Activated CD8-positive, alpha-beta T cell treated with anti-CD3 and anti-CD28 coated beads, Interleukin-2, amount 10 ng/mL, durations not matched to agents 7 days and 5 days (primary cell): ENCODE results near the gene ADAMTSL3. TPM values are rescaled to one million over a fixed set of nuclear protein-coding genes. Genes with fewer than 3 reads are reported as not detected.

ENCODE experiments used
- ATAC-seq: fragments of 150-1000 bp; cut with Tn5 transposase; one replicate; pipeline ENCODE4 v1.10.0; 2021; ENCODE audit warnings: moderate library complexity
- CTCF ChIA-PET: fragments of 350-600 bp; sonication (Branson Sonifier 250); formaldehyde crosslinking; loops from one replicate; lab custom pipeline; 2021; ENCODE audit warnings: antibody characterized with exemption; lab: Charles Lee
- POLR2A ChIA-PET: fragments of 350-600 bp; sonication (Branson Sonifier 250); formaldehyde crosslinking; loops from one replicate; lab custom pipeline; 2021; ENCODE audit warnings: antibody characterized with exemption; lab: Charles Lee
- DNase-seq: peaks from one replicate; pipeline ENCODE4 v3.0.0-alpha.2; 2020
- H3K27ac Mint-ChIP-seq: one replicate; pipeline ENCODE4 v1.8.0; 2021; ENCODE audit warnings: mild to moderate bottlenecking, mixed read lengths
- H3K27me3 Mint-ChIP-seq: one replicate; pipeline ENCODE4 v1.8.0; 2021; ENCODE audit warnings: low read depth, mixed read lengths
- H3K36me3 Mint-ChIP-seq: one replicate; pipeline ENCODE4 v1.8.0; 2021; ENCODE audit warnings: low read depth, mixed read lengths
- H3K4me1 Mint-ChIP-seq: one replicate; pipeline ENCODE4 v1.8.0; 2021; ENCODE audit warnings: low read depth, mixed read lengths
- H3K4me3 Mint-ChIP-seq: one replicate; pipeline ENCODE4 v1.8.0; 2021; ENCODE audit warnings: mild to moderate bottlenecking, mixed read lengths
- H3K9me3 Mint-ChIP-seq: one replicate; pipeline ENCODE4 v1.8.0; 2022; ENCODE audit warnings: mixed read lengths; ENCODE audit not compliant: insufficient read depth
- total RNA-seq, 2 experiments: library from RNA; stranded (reverse); gene quantifications; one replicate each; pipeline ENCODE4 v1.2.3, GENCODE V29; 2021

Gene ADAMTSL3
- total RNA-seq, 2 experiments from 2014 or later, result not detected

DNA sequence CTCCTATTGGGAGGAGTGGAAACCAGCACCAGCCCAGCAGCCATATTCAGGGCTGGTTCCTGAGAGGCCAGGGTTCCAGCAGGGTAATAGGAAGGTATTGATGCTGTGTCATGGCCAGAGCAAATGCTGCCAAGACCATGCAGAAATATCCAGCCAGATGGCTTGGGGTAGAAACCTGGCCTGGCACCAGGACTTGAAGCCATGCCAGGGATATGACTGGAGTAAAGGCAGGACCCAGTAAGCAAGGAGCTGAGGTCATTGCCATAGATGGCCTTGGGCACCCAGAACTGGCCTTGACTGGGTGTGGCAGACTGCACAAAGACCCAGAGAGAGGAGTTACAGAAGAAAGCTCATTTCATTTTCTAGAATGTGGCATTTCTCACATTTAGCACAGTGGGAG lies 324.1 kb downstream of the ADAMTSL3 start:
- DNase-seq, result no peak
- Mint-ChIP-seq H3K27ac (no peak overlapping the region), H3K36me3 (no peaks in the 10 kb centered on the region), H3K27me3 (no peaks in the 10 kb centered on the region), H3K4me3 (no peak overlapping the region), H3K4me1 (no peaks in the 10 kb centered on the region), H3K9me3 (no peaks in the 10 kb centered on the region)
- POLR2A ChIA-PET, result no interaction called here
- CTCF ChIA-PET, result no interaction called here
- no peak for ATAC-seq

DNA sequence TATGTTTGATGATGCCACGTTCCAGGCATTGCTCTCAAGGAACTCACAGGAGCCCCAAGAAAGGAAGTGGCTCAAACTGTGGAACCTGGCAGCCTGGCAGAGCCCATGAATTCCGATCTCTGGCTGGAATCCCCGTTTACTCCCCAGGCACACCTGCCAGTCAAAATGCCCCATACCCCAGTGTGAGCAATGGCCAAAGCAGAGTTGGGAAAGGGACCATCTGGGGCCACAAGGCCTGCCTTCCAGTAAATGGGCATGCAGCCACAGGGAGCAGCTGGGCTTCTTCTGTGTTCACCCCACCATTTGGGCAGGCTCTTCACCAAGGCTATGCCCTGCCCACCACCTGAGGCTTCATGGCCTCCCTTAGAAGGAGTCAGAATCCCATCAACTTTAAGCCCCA lies 324.7 kb downstream of the ADAMTSL3 start:
- H3K36me3 Mint-ChIP-seq, result no peaks in the 10 kb centered on the region
- ChIA-PET CTCF (no interaction called here), POLR2A (no interaction called here)
- no peaks in the 10 kb centered on the region for H3K27me3 Mint-ChIP-seq
- no peak overlapping the region for H3K27ac Mint-ChIP-seq
- H3K4me1 Mint-ChIP-seq, result no peaks in the 10 kb centered on the region
- DNase-seq (no peak), ATAC-seq (no peak)
- H3K9me3 Mint-ChIP-seq, result no peaks in the 10 kb centered on the region
- no peak overlapping the region for H3K4me3 Mint-ChIP-seq

DNA sequence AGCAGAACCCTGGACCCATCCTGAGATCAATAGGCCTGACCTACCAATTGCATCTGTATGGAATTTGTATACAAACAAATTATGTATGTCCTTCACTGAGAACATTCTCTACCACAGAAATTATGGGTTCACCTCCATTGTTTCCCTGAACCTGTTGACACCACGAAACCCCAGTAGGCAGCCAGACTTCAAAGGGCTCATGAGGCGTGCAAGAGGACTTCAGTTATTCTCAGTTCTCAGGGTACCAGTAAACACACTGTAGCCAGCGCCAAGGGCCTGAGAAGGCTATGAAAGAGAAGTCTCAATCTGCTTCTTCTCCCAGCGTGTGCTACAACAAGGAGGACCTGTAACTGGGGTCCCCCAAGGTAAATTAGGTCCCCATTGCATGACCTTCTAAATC lies 326.7 kb downstream of the ADAMTSL3 start:
- ChIA-PET POLR2A (no interaction called here), CTCF (no interaction called here)
- DNase-seq (no peak), ATAC-seq (no peak)
- H3K4me1 Mint-ChIP-seq, result no peaks in the 10 kb centered on the region
- H3K36me3 Mint-ChIP-seq, result no peaks in the 10 kb centered on the region
- no peaks in the 10 kb centered on the region for H3K27me3 Mint-ChIP-seq
- H3K9me3 Mint-ChIP-seq, result no peaks in the 10 kb centered on the region
- no peak overlapping the region for H3K4me3 Mint-ChIP-seq
- no peak overlapping the region for H3K27ac Mint-ChIP-seq

DNA sequence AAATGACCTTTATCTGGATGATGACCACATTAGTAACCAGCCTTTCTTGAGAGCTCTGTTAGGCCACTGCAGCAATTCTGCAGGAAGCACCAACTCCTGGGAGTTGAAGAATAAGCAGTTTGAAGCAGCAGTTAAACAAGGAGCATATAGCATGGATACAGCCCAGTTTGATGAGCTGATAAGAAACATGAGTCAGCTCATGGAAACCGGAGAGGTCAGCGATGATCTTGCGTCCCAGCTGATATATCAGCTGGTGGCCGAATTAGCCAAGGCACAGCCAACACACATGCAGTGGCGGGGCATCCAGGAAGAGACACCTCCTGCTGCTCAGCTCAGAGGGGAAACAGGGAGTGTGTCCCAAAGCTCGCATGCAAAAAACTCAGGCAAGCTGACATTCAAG lies 328.8 kb downstream of the ADAMTSL3 start:
- H3K36me3 Mint-ChIP-seq, result no peaks in the 10 kb centered on the region
- no peak overlapping the region for H3K4me3 Mint-ChIP-seq
- no peak overlapping the region for H3K27ac Mint-ChIP-seq
- no peaks in the 10 kb centered on the region for H3K9me3 Mint-ChIP-seq
- DNase-seq (no peak), ATAC-seq (no peak)
- H3K4me1 Mint-ChIP-seq, result no peaks in the 10 kb centered on the region
- no peaks in the 10 kb centered on the region for H3K27me3 Mint-ChIP-seq
- POLR2A ChIA-PET, result no interaction called here
- CTCF ChIA-PET, result no interaction called here

DNA sequence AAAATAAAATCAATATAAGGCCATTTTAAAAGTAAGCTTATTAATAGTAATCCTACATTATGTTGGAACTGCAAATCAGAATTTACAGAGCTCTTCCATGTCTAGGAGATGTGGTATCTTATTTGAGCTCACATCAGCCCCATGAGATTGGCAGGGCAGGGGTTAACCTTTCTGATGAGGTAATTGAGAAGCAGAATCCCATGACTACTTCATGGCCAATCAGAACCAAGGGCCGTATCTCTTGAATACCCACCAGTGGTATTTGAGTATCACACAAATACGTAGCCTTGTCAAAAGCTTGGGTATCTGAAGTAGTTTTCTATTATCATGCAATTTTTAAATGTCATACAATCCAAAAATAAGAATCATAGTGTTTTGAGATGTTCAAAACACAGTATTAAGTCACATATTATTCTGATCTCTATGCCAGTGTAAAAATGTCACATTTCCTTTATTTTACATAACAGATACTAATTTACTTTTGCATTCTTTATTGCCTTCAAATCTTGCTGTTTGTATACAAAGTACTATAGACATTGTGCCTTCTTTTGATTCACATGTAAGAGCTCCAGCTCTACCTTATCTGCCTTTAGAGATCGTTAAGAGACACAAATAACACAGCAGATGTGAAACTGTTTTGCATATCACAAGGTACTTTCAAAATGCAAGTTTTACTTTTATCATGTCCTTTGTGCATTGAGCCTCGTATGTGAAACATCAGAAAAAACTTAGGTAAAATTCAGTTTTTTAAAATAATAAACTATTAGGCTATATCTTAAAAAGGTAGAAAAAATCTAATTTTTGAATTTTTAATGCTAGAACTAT lies 329.9 kb downstream of the ADAMTSL3 start:
- Mint-ChIP-seq H3K27ac (no peak overlapping the region), H3K9me3 (no peaks in the 10 kb centered on the region), H3K4me1 (no peaks in the 10 kb centered on the region), H3K36me3 (no peaks in the 10 kb centered on the region), H3K4me3 (no peak overlapping the region), H3K27me3 (no peaks in the 10 kb centered on the region)
- ChIA-PET CTCF (no interaction called here), POLR2A (no interaction called here)
- no peak for DNase-seq
- ATAC-seq, result no peak

DNA sequence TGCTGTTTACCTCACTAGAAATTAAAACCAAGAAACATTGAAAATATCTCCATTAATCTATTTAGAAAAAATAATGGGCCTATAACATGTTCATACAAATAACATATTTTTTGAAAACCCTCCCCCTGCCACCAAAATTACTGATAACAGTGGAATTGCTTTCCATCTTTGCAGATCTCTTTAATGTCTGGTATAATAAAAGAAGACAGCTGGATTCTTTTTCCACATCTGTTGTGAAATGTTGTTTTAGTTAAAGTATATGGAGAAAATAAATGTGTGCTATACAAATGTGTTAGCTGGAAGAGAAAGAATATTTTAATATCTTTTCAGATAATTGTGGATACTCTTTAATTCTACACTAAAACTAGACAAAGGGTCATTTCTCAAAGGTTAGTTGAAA lies 330.7 kb downstream of the ADAMTSL3 start:
- DNase-seq, result no peak
- Mint-ChIP-seq H3K27ac (no peak overlapping the region), H3K27me3 (no peaks in the 10 kb centered on the region), H3K9me3 (no peaks in the 10 kb centered on the region), H3K4me1 (no peaks in the 10 kb centered on the region), H3K36me3 (no peaks in the 10 kb centered on the region), H3K4me3 (no peak overlapping the region)
- POLR2A ChIA-PET, result no interaction called here
- ATAC-seq, result no peak
- CTCF ChIA-PET, result no interaction called here

DNA sequence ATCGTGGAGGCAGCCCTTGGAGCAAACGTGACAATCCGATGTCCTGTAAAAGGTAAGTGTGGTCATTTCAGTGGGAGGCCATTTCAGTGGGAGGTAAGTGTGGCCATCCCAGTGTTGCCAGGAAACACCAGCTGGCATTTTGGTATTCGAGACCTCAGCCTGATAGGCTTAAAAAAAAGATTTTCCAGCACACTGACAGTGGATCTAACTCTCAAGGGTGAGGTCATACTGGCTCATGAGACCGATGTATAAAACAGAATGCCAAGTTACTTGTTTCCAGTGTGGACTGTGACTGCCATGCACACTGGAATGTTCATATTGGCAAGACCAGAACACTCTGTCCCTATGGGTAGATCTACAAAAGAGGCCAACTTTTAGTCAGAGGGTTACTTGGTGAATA lies 337.2 kb downstream of the ADAMTSL3 start:
- POLR2A ChIA-PET, result interaction anchor here (0.7 kb wide), 1 partner anchor 465 kb away, joined by 3 read pairs; no protein-coding TSS in a partner anchor
- no peak overlapping the region for H3K4me3 Mint-ChIP-seq
- H3K27ac Mint-ChIP-seq, result no peak overlapping the region
- DNase-seq (no peak), ATAC-seq (no peak)
- no peaks in the 10 kb centered on the region for H3K9me3 Mint-ChIP-seq
- H3K36me3 Mint-ChIP-seq, result no peaks in the 10 kb centered on the region
- CTCF ChIA-PET, result no interaction called here
- no peaks in the 10 kb centered on the region for H3K27me3 Mint-ChIP-seq
- no peaks in the 10 kb centered on the region for H3K4me1 Mint-ChIP-seq

DNA sequence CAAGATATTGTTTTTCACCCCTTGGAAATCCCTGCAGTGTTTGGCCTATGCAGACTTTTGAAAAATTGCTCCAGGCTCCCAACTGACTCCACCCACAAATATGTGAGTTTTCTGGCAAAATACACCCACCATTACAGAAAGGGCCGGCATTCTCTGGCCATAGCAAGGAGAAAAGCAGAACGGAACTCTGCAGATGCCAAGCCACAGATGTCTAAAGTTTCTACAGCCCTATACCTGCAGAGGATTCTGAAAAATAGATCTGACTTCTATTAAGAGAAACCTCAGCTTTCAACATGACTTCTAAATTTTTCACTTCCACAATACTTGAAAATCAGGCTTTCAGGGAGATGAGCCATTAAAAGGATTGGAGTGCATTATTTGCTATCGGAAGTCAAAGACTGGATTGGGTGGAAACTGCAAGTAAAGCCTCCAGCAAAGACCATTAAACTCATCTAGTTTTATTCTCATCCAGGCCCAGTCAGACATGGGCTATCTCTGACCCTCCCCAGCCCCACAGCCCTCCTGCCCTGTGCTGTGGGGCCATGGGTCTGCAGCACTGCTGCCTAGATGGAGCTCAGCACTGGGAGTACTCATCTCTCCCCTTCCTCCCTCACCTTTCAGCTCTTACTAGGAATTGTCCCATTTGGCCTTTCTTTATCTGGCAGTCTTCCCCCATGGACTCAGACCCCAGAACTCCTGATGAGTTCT lies 338.6 kb downstream of the ADAMTSL3 start:
- no peak for ATAC-seq
- CTCF ChIA-PET, result no interaction called here

DNA sequence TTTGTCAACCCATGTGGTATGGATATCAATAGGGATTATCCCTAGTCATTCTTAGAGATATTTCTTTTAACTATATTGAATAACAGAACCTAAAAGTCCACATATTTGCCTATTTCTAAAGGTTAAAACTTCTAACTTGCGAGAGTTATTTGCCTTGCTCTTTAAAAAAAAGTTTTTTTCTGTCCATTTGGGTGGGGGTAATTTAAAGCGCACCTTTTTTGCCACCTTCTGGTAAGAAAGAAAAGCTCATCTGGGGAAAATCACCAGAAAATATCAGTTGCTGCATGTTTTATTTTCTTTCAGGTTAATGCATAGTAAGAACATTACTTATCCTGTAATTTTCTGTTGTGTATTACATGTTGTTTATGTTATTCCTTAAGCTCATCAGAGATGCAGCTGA lies 339.7 kb downstream of the ADAMTSL3 start:
- CTCF ChIA-PET, result no interaction called here
- POLR2A ChIA-PET, result no interaction called here

More for the DNA sequence above, 338.6 kb downstream of the ADAMTSL3 start:
- POLR2A ChIA-PET, result no interaction called here
- Mint-ChIP-seq H3K27ac (no peak overlapping the region), H3K9me3 (no peaks in the 10 kb centered on the region), H3K4me1 (no peaks in the 10 kb centered on the region), H3K27me3 (no peaks in the 10 kb centered on the region), H3K36me3 (no peaks in the 10 kb centered on the region), H3K4me3 (no peak overlapping the region)
- no peak for DNase-seq

DNA sequence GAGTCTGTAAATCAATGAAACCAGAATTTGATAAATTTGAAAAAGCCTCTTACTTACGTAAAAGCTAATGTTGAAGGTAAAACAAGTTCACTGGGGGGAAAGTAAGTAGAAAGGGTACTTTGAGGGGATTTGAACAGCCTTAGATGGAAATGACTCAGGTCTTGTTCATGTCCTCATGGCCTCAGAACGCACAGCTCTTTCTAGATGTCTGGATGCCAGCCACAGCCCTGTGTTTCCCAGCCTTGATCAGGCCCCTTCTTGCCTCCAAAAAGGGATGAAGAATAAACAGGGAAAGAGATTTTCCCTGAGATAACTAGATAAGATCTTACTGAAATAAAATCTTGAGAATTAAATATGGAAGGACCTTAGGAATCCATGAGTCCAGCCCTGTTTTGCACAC lies 344.6 kb downstream of the ADAMTSL3 start:
- ATAC-seq, result no peak

More for the DNA sequence above, 339.7 kb downstream of the ADAMTSL3 start:
- no peak overlapping the region for H3K4me3 Mint-ChIP-seq
- H3K36me3 Mint-ChIP-seq, result no peaks in the 10 kb centered on the region
- no peaks in the 10 kb centered on the region for H3K27me3 Mint-ChIP-seq
- H3K9me3 Mint-ChIP-seq, result no peaks in the 10 kb centered on the region
- ATAC-seq (no peak), DNase-seq (no peak)
- no peak overlapping the region for H3K27ac Mint-ChIP-seq
- no peaks in the 10 kb centered on the region for H3K4me1 Mint-ChIP-seq

DNA sequence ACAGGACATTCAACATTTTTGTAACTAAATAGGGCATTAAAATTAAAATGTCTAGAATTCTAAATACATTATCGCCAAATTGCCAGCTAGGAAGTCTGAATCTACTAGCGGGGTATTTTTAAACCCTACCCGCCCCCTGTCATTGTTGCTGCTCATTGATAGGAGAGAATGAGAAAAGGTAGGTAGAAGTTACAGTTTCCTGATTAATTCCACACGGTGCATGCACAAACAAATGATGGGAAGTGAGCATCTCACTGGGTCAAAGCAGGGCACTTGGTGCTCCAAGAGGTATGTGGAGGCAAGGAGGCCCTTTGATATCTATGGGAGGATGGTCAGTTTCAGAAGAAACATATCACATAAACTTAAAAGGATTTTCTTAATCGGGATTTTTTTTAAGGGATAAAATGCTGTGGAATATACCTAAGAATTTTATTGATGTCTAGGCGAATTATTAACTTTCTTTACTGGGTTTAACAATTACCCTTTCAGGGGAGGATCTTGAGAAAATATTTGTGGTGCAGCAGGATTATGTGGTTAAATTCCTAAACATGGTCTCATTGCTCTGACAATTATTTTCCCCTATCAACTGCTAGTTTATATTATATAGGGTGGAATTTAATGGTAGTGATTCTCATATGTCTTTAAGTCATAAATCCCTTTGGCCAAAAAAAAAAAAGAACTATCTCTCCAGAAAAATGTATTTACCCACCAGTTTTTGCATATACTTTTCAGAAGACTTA lies 345.6 kb downstream of the ADAMTSL3 start:
- H3K27ac Mint-ChIP-seq, result no peak overlapping the region
- CTCF ChIA-PET, result no interaction called here
- H3K4me3 Mint-ChIP-seq, result no peak overlapping the region

More for the DNA sequence above, 344.6 kb downstream of the ADAMTSL3 start:
- no peaks in the 10 kb centered on the region for H3K27me3 Mint-ChIP-seq
- H3K36me3 Mint-ChIP-seq, result no peaks in the 10 kb centered on the region
- no peak overlapping the region for H3K4me3 Mint-ChIP-seq
- H3K27ac Mint-ChIP-seq, result no peak overlapping the region
- no peak for DNase-seq
- CTCF ChIA-PET, result no interaction called here
- POLR2A ChIA-PET, result no interaction called here
- H3K4me1 Mint-ChIP-seq, result no peaks in the 10 kb centered on the region
- H3K9me3 Mint-ChIP-seq, result no peaks in the 10 kb centered on the region

DNA sequence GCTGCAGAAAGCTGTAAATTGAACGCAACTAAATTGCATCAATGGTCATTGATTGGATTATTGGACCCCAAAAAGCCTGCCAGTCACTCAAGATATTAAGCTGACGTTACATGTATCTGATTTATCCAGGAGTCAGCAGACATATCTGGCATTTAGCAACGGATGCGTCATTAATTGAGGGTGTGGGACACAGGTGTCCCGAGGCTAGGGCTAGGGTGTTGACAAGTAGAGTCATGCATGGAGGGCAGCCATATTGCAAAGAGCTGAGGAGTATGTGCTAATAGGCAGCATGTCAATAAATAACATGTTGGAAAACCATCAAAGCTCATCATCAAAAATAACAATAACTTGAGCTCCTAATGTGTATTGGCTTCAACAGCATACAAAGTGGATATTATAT lies 347.1 kb downstream of the ADAMTSL3 start:
- ATAC-seq (no peak), DNase-seq (no peak)
- POLR2A ChIA-PET, result no interaction called here
- Mint-ChIP-seq H3K4me3 (no peak overlapping the region), H3K27me3 (no peaks in the 10 kb centered on the region), H3K36me3 (no peaks in the 10 kb centered on the region), H3K4me1 (no peaks in the 10 kb centered on the region), H3K27ac (no peak overlapping the region), H3K9me3 (no peaks in the 10 kb centered on the region)
- CTCF ChIA-PET, result no interaction called here

More for the DNA sequence above, 345.6 kb downstream of the ADAMTSL3 start:
- Mint-ChIP-seq H3K36me3 (no peaks in the 10 kb centered on the region), H3K4me1 (no peaks in the 10 kb centered on the region), H3K9me3 (no peaks in the 10 kb centered on the region), H3K27me3 (no peaks in the 10 kb centered on the region)
- ATAC-seq (no peak), DNase-seq (no peak)
- POLR2A ChIA-PET, result no interaction called here
